WTC11 (cell line): Measurements from ENCODE around the gene NCCRP1.

ENCODE experiments used
- ATF1 ChIP-seq: sonication (generic); formaldehyde crosslinking; IDR thresholded peaks from 2 replicates; pipeline ENCODE4 v1.8.1; 2023; ENCODE audit warnings: mild to moderate bottlenecking, moderate library complexity, missing genetic modification reagents
- CREB1 ChIP-seq: sonication (generic); formaldehyde crosslinking; IDR thresholded peaks from 2 replicates; pipeline ENCODE4 v1.8.0; 2023; ENCODE audit warnings: mild to moderate bottlenecking, missing genetic modification reagents
- CTCF ChIP-seq: fragments of 200-600 bp; IDR thresholded peaks from 2 replicates; pipeline ENCODE4 v1.8.0; 2022; ENCODE audit warnings: antibody characterized with exemption
- E2F1 ChIP-seq: sonication (generic); formaldehyde crosslinking; IDR thresholded peaks from 2 replicates; pipeline ENCODE4 v1.8.0; 2022; ENCODE audit warnings: mild to moderate bottlenecking, missing genetic modification reagents
- EMX1 ChIP-seq: fragments of 250-450 bp; sonication (Bioruptor Pico); IDR thresholded peaks from 2 replicates; pipeline ENCODE4 v1.8.0; 2021; ENCODE audit warnings: mild to moderate bottlenecking
- JUN ChIP-seq: sonication (generic); formaldehyde crosslinking; IDR thresholded peaks from 2 replicates; pipeline ENCODE4 v1.8.0; 2023; ENCODE audit warnings: mild to moderate bottlenecking, missing genetic modification reagents
- SP1 ChIP-seq: sonication (generic); formaldehyde crosslinking; conservative IDR thresholded peaks from 2 replicates; pipeline ENCODE4 v1.8.1; 2022; ENCODE audit warnings: missing genetic modification reagents
- TP53 ChIP-seq: sonication (generic); formaldehyde crosslinking; IDR thresholded peaks from 2 replicates; pipeline ENCODE4 v1.8.1; 2023; ENCODE audit warnings: mild to moderate bottlenecking, missing genetic modification reagents
- ZBTB21 ChIP-seq: sonication (generic); formaldehyde crosslinking; IDR thresholded peaks from 2 replicates; pipeline ENCODE4 v1.8.1; 2023; ENCODE audit warnings: mild to moderate bottlenecking, missing genetic modification reagents, borderline replicate concordance
- ZNF121 ChIP-seq: sonication (generic); formaldehyde crosslinking; IDR thresholded peaks from 2 replicates; pipeline ENCODE4 v1.8.0; 2023; ENCODE audit warnings: missing genetic modification reagents
- TF ChIP-seq, protein P1 (sequence below): sonication (generic); formaldehyde crosslinking; IDR thresholded peaks from 2 replicates; pipeline ENCODE4 v1.8.1; 2023; ENCODE audit warnings: mild to moderate bottlenecking, missing genetic modification reagents, borderline replicate concordance
- TF ChIP-seq, protein P2 (sequence below): sonication (generic); formaldehyde crosslinking; conservative IDR thresholded peaks from 2 replicates; pipeline ENCODE4 v1.8.1; 2022; ENCODE audit warnings: mild to moderate bottlenecking, missing genetic modification reagents

DNA sequence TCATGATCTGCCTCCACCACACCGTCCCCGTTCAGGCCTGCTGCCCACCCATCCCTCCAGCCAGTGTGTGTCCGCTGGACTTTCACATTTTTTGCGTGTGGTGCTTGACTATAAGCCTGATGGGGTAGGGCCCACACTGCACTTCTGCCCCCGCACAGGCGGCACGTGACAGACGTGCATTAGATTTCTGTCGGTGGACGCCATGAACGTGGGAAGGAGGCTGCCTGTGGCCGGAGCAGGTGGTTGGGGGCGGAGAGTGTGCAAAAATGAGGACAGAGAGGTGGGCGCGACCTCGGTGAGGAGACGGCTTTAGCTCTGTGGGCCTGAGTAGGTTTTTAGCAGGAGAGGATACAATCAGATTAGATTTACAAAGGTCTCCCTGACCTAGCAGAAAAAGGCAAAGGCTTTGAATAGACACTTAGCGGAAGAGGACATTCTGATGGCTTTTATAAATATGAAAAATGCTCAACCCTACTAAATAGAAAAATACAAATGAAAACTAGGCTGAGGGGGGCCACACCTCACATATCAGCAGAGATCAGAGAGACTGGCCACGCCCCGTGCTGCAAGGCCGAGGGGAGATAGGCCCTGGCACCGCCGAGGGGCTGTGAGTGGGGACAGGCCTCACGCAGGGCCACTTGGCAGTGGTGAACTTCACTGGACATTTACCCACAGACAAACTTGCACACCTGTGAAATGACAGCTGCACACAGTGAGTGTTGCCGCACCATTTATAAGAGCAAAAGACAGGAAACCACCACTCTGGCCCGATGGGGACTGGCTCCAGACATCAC is 45.8 kb upstream of the NCCRP1 start:
- TF ChIP-seq ATF1, result no peak
- TF ChIP-seq CTCF, result no peak
- TF ChIP-seq ZNF121, result no peak
- TF ChIP-seq, protein P1, sequence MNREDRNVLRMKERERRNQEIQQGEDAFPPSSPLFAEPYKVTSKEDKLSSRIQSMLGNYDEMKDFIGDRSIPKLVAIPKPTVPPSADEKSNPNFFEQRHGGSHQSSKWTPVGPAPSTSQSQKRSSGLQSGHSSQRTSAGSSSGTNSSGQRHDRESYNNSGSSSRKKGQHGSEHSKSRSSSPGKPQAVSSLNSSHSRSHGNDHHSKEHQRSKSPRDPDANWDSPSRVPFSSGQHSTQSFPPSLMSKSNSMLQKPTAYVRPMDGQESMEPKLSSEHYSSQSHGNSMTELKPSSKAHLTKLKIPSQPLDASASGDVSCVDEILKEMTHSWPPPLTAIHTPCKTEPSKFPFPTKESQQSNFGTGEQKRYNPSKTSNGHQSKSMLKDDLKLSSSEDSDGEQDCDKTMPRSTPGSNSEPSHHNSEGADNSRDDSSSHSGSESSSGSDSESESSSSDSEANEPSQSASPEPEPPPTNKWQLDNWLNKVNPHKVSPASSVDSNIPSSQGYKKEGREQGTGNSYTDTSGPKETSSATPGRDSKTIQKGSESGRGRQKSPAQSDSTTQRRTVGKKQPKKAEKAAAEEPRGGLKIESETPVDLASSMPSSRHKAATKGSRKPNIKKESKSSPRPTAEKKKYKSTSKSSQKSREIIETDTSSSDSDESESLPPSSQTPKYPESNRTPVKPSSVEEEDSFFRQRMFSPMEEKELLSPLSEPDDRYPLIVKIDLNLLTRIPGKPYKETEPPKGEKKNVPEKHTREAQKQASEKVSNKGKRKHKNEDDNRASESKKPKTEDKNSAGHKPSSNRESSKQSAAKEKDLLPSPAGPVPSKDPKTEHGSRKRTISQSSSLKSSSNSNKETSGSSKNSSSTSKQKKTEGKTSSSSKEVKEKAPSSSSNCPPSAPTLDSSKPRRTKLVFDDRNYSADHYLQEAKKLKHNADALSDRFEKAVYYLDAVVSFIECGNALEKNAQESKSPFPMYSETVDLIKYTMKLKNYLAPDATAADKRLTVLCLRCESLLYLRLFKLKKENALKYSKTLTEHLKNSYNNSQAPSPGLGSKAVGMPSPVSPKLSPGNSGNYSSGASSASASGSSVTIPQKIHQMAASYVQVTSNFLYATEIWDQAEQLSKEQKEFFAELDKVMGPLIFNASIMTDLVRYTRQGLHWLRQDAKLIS (CRISPR knock-in tag), result no peak
- TF ChIP-seq E2F1 (CRISPR knock-in tag), result no peak
- TF ChIP-seq, protein P2, sequence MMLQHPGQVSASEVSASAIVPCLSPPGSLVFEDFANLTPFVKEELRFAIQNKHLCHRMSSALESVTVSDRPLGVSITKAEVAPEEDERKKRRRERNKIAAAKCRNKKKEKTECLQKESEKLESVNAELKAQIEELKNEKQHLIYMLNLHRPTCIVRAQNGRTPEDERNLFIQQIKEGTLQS (CRISPR knock-in tag), result no peak
- no peak for TF ChIP-seq ZBTB21
- TF ChIP-seq SP1 (CRISPR knock-in tag), result no peak
- no peak for TF ChIP-seq EMX1 (CRISPR knock-in tag)
- TF ChIP-seq JUN (CRISPR knock-in tag), result no peak
- no peak for TF ChIP-seq CREB1 (CRISPR knock-in tag)
- TF ChIP-seq TP53, result no peak
